Prostate gland (tissue), 2 donors: ENCODE measurements around the gene COMMD4. TPM values are rescaled to one million over a fixed set of nuclear protein-coding genes. Genes with fewer than 3 reads are reported as not detected.
"Not testable (repeated sequence)": the region's sequence is repeated elsewhere in the genome, so short reads cannot be mapped to it uniquely, and the experiment has no call there.

Experiments
- DNase-seq: peaks from one replicate; pipeline ENCODE4 v3.0.0-alpha.2; 2019; ENCODE audit warnings: low spot score
- H3K27ac ChIP-seq, 2 donors: fragments of 200-600 bp; sonication (generic); 2 replicates each; pipeline ENCODE4 v1.5.1; 2017 to 2019
- H3K27me3 ChIP-seq: fragments of 200-600 bp; sonication (generic); replicated peaks from 2 replicates; pipeline ENCODE4 v1.5.1; 2019; ENCODE audit not compliant: insufficient read depth
- H3K36me3 ChIP-seq, 2 donors: fragments of 200-600 bp; sonication (generic); 1 replicate in 1 of 2; 2 replicates in 1 of 2; pipeline versions ENCODE4 v1.5.1 to v1.8.1; 2017 to 2019
- H3K4me1 ChIP-seq: fragments of 200-600 bp; sonication (generic); replicated peaks from 2 replicates; pipeline ENCODE4 v1.5.1; 2019
- H3K4me3 ChIP-seq, 2 donors: fragments of 200-600 bp; sonication (generic); 2 replicates each; pipeline ENCODE4 v1.5.1; 2017 to 2019
- H3K9me3 ChIP-seq: fragments of 200-600 bp; sonication (generic); 2 replicates; pipeline ENCODE4 v1.5.1; 2017
- CTCF ChIP-seq, 4 experiments: fragments of 200-600 bp in 2 of 4; fragments of 450-650 bp in 2 of 4; sonication (generic) in 2 of 4; IDR thresholded peaks; 1 replicate in 3 of 4; 2 replicates in 1 of 4; pipeline ENCODE4 v1.5.1; 2016 to 2019; ENCODE audit warnings: antibody characterized with exemption in 4 of 4, mild to moderate bottlenecking in 2 of 4, moderate library complexity in 2 of 4
- POLR2A ChIP-seq: fragments of 450-650 bp; IDR thresholded peaks from one replicate; pipeline ENCODE4 v1.6.1; 2016; ENCODE audit warnings: antibody characterized with exemption, mild to moderate bottlenecking
- POLR2AphosphoS5 ChIP-seq: sonication (generic); formaldehyde crosslinking; IDR thresholded peaks from one replicate; pipeline ENCODE4 v1.6.1; 2017; ENCODE audit warnings: antibody characterized with exemption
- WGBS: methylation state at CpG from one replicate; pipeline ENCODE4 v1.1.5; 2018; 5-methylcytosine and 5-hydroxymethylcytosine counted together
- intact Hi-C: fragments of 100-400 bp; cut with DNase I; formaldehyde crosslinking; loops from one replicate; pipeline ENCODE4 v1.14.2; 2022
- microRNA counts, 2 donors: library from miRNA; unstranded; fragments of <30 nt; microRNA quantifications; one replicate each; lab custom pipeline; 2016 to 2017
- microRNA-seq: library from miRNA; unstranded; fragments of <30 nt; microRNA quantifications from one replicate; pipeline ENCODE4, GENCODE V29; 2016
- small RNA-seq, 2 donors: library from RNA; depleted of rRNA; stranded (forward); fragments of <200 nt; gene quantifications; one replicate each; pipeline ENCODE3, GENCODE V24; 2016
- total RNA-seq, 2 donors: library from RNA; depleted of rRNA; stranded (reverse); fragments of >200 nt; gene quantifications; one replicate each; pipeline ENCODE4 v1.1.0, GENCODE V29; 2016

COMMD4 gene
- total RNA-seq, 2 donors from 2014 or later, result 100 to 116 TPM

DNA sequence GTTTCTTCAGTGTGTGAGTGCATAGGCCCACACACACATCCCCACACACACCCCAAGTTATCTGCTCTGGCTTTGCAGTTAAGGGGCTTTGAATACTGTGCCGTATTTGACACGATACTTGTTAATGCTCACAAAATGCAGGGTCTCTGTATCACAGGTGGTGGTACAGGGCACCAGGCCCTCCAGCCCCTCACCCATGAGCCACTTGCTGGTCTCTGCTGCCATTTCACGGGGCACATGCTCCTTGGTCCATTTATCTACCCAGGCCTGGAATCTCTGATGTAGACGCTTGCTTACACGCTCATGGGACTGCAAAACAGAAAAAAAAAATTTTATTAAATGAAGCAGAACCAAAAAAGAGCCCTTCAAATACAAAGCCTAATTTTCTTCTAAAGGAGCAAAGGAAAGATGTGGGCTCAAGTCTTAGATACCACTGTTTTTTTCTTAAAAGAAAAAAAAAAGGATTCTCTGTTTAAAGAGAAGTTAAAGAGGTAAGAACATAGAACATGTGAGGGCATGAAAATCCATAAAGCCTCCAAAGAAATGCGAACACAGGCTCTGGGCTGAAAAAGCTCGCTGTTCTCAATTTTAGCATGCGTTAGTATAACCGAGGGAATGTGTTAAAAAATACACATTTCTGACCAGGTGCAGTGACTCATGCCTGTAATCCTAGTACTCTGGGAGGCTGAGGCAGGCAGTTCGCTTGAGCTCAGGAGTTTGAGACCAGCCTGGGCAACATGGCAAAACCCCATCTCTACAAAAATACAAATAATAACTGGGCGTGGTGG lies 36.2 kb downstream of the COMMD4 start:
- H3K4me3 ChIP-seq, result no peak overlapping the region
- H3K27me3 ChIP-seq, result no peaks in the 10 kb centered on the region
- H3K9me3 ChIP-seq, result no peaks in the 10 kb centered on the region
- WGBS, result 74% methylated on average over 11 of the region's 11 CpGs
- H3K36me3 ChIP-seq, result no peaks in the 10 kb centered on the region
- no peak for DNase-seq
- no peak for TF ChIP-seq POLR2AphosphoS5
- no peak overlapping the region for H3K27ac ChIP-seq
- peaks cover 4% of the 10 kb centered on the region for H3K4me1 ChIP-seq
- intact Hi-C loops, result no loop called here

GRCh38 chr15:75380773-75381172 lies 44.9 kb downstream of the COMMD4 start:
- Histone ChIP-seq H3K36me3 (peaks cover 7 to 11% of the 10 kb centered on the region in 2 donors), H3K9me3 (no peaks in the 10 kb centered on the region), H3K4me1 (no peaks in the 10 kb centered on the region), H3K27me3 (no peaks in the 10 kb centered on the region), H3K4me3 (no peak overlapping the region), H3K27ac (no peak overlapping the region)
- TF ChIP-seq POLR2AphosphoS5 (no peak), POLR2A (no peak), CTCF (IDR thresholded peaks at IDR 0.05) (no peak)
- DNase-seq, result no peak
- WGBS, result 73% methylated on average over 4 of the region's 4 CpGs
- intact Hi-C loops, result no loop called here

- H3K27me3 ChIP-seq, H3K27ac ChIP-seq, DNase-seq, intact Hi-C loops, H3K4me1 ChIP-seq, H3K4me3 ChIP-seq, H3K9me3 ChIP-seq: not testable (repeated sequence)
- 81% methylated on average over 5 of the region's 5 CpGs for WGBS
- peaks cover 7 to 17% of the 10 kb centered on the region in 2 donors for H3K36me3 ChIP-seq
These were observed 48.1 kb downstream of the COMMD4 start for GRCh38 chr15:75383986-75384385.

MicroRNAs within 50 kb of the gene (microRNA counts, 767-probe panel; counts per million panel counts)
- microRNA hsa-miR-631 (lab: Ali Mortazavi, UCI), result 1,352 to 2,290 counts per million in 2 donors

Small RNA genes lying within 50 kb of the gene (microRNA-seq; reads per million reads assigned to microRNA genes)
- gene MIR631, result not detected

Small RNA genes lying within 50 kb of the gene (small RNA-seq; reads per million reads assigned to genes)
- 0 reads per million in 2 donors for gene RN7SL327P

Other genes starting within 250 kb of the COMMD4 start
- gene C15orf39, start 134.2 kb upstream of the COMMD4 start, total RNA-seq, result 10 to 100 TPM; 17.9 to 96.3 TPM
- 1 to 10 TPM in 1 of 2 donors, not detected in 1; 1.5 TPM for gene GOLGA6C, start 77.7 kb upstream of the COMMD4 start, total RNA-seq
- not detected for gene GOLGA6D, start 53.2 kb upstream of the COMMD4 start, total RNA-seq
- gene NEIL1, start 11.0 kb downstream of the COMMD4 start, total RNA-seq, result 10 to 100 TPM; 46.0 to 79.5 TPM
- 100 to 1,000 TPM; 184 to 238 TPM for gene MAN2C1, start 32.5 kb downstream of the COMMD4 start, total RNA-seq
- 10 to 100 TPM; 51.0 to 98.6 TPM for gene SIN3A, start 115.6 kb downstream of the COMMD4 start, total RNA-seq
- gene PTPN9, start 243.3 kb downstream of the COMMD4 start, total RNA-seq, result 10 to 100 TPM; 19.3 to 22.3 TPM